ENCODE measurements around the gene DOK6.

- TF ChIP-seq POLR2A (IDR thresholded peaks at IDR 0.05; ENCODE audit: low read depth, low read length) (no peak), SPI1 (IDR thresholded peaks at IDR 0.05; ENCODE audit: low read depth, low read length) (no peak), POLR2AphosphoS5 (IDR thresholded peaks at IDR 0.05; ENCODE audit: low read depth, low read length) (no peak)
Observed at GRCh38 chr18:69484699-69485396, 84.2 kb downstream of the DOK6 start.

Data from GM12891 (cell line).